Left ventricle myocardium superior (tissue), 1 donor: Measurements from ENCODE around the gene STX1B. TPM values are rescaled to one million over a fixed set of nuclear protein-coding genes. Genes with fewer than 3 reads are reported as not detected.

Experiments used
- ATAC-seq: fragments of 200-7000 bp; cut with Tn5 transposase; one replicate; pipeline ENCODE4 v1.9.1; 2020; ENCODE audit warnings: mild to moderate bottlenecking, moderate library complexity
- DNase-seq: peaks from one replicate; pipeline ENCODE4 v3.0.0-alpha.2; 2020
- intact Hi-C: fragments of 100-400 bp; cut with micrococcal nuclease; formaldehyde crosslinking; loops from one replicate; pipeline ENCODE4 v1.11.0; 2022
- total RNA-seq: library from RNA; stranded (reverse); fragmentation: NEBNext Ultra II Directional; extraction: Animal tissue kit (Norgen Biotek cat#: 25700); gene quantifications from one replicate; pipeline ENCODE4 v1.2.1, GENCODE V29; 2021
- donor health status: DM: no; HTN: yes; CAD: no; lungs with severe emphysema.

Gene STX1B
- total RNA-seq, 1 donor from 2014 or later = 0.40 TPM

GRCh38 chr16:30983898-30984610, 26.4 kb downstream of the STX1B start:
- ATAC-seq (no peak), DNase-seq (no peak)
- intact Hi-C loops = loop anchor here (10.0 kb wide), 2 partner anchors 461 to 881 kb away; partner anchors contain the start of gene ZNF843

GRCh38 chr16:30983289-30983889, 27.0 kb downstream of the STX1B start:
- intact Hi-C loops = loop anchor here (10.0 kb wide), 2 partner anchors 461 to 881 kb away; partner anchors contain the start of gene ZNF843
- no peak for ATAC-seq

GRCh38 chr16:30982548-30983288, 27.7 kb downstream of the STX1B start:
- intact Hi-C loops = loop anchor here (10.0 kb wide), 2 partner anchors 462 to 882 kb away; partner anchors contain the start of gene ZNF843
- no peak for DNase-seq
- ATAC-seq = peak; percentile 15

More at GRCh38 chr16:30983289-30983889, 27.0 kb downstream of the STX1B start:
- DNase-seq = no peak

GRCh38 chr16:30980959-30981358, 29.5 kb downstream of the STX1B start:
- intact Hi-C loops = loop anchor here (10.0 kb wide), 2 partner anchors 464 to 884 kb away; partner anchors contain the start of gene ZNF843
- DNase-seq = no peak
- no peak for ATAC-seq

- DNase-seq = no peak
- no peak for ATAC-seq
- intact Hi-C loops = loop anchor here (10.0 kb wide), 2 partner anchors 464 to 884 kb away; partner anchors contain the start of gene ZNF843
These were observed 30.0 kb downstream of the STX1B start for GRCh38 chr16:30980434-30980833.

GRCh38 chr16:30980023-30980371, 30.4 kb downstream of the STX1B start:
- no peak for ATAC-seq
- DNase-seq = no peak
- intact Hi-C loops = loop anchor here (10.0 kb wide), 2 partner anchors 465 to 885 kb away; partner anchors contain the start of gene ZNF843

GRCh38 chr16:30979170-30980022, 31.0 kb downstream of the STX1B start:
- DNase-seq = no peak
- intact Hi-C loops = loop anchor here (10.0 kb wide), 2 partner anchors 465 to 885 kb away; partner anchors contain the start of gene ZNF843
- ATAC-seq = no peak

GRCh38 chr16:30977502-30977901, 32.9 kb downstream of the STX1B start:
- intact Hi-C loops = no loop called here
- DNase-seq = no peak
- ATAC-seq = no peak

- DNase-seq = no peak
- no peak for ATAC-seq
- intact Hi-C loops = no loop called here
These were observed 34.0 kb downstream of the STX1B start for GRCh38 chr16:30976486-30976885.

- ATAC-seq (no peak), DNase-seq (no peak)
- intact Hi-C loops = no loop called here
These were observed 36.1 kb downstream of the STX1B start for GRCh38 chr16:30974348-30974747.

GRCh38 chr16:30972872-30973271, 37.6 kb downstream of the STX1B start:
- ATAC-seq (no peak), DNase-seq (no peak)
- intact Hi-C loops = no loop called here

- no peak for DNase-seq
- ATAC-seq = no peak
- intact Hi-C loops = no loop called here
These were observed 39.1 kb downstream of the STX1B start for GRCh38 chr16:30971298-30971697.

- ATAC-seq (no peak), DNase-seq (no peak)
- intact Hi-C loops = no loop called here
These were observed 41.1 kb downstream of the STX1B start for GRCh38 chr16:30969246-30969842.

GRCh38 chr16:30967795-30968194, 42.6 kb downstream of the STX1B start:
- intact Hi-C loops = no loop called here
- ATAC-seq = no peak
- no peak for DNase-seq

GRCh38 chr16:30966033-30966619, 44.3 kb downstream of the STX1B start:
- ATAC-seq (no peak), DNase-seq (no peak)
- intact Hi-C loops = no loop called here

GRCh38 chr16:30965436-30965835, 45.0 kb downstream of the STX1B start:
- ATAC-seq (no peak), DNase-seq (no peak)
- intact Hi-C loops = no loop called here

- no peak for DNase-seq
- ATAC-seq = no peak
- intact Hi-C loops = no loop called here
These were observed 45.7 kb downstream of the STX1B start for GRCh38 chr16:30964574-30965226.
